ENCODE results near the gene RGS21.

DNA sequence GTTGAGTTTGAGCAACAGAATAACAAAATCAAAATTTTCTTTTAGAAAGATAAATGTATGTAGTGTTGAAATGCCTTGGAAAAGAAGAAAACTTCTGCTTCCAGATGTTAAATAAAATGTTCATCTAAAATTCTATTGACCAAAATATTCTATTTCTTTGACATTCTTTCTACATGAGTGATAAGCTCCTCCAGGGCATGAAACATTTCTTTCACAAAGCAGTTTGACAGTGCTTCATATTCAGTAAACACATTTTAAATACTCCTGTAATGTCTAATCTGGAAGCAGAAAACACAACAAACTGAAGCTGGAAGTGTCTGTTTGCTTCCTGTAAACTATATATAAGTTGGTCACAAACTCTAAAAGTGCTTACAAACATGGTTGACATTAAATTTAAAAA, 61.5 kb downstream of the RGS21 start:
- TF ChIP-seq, protein P1, sequence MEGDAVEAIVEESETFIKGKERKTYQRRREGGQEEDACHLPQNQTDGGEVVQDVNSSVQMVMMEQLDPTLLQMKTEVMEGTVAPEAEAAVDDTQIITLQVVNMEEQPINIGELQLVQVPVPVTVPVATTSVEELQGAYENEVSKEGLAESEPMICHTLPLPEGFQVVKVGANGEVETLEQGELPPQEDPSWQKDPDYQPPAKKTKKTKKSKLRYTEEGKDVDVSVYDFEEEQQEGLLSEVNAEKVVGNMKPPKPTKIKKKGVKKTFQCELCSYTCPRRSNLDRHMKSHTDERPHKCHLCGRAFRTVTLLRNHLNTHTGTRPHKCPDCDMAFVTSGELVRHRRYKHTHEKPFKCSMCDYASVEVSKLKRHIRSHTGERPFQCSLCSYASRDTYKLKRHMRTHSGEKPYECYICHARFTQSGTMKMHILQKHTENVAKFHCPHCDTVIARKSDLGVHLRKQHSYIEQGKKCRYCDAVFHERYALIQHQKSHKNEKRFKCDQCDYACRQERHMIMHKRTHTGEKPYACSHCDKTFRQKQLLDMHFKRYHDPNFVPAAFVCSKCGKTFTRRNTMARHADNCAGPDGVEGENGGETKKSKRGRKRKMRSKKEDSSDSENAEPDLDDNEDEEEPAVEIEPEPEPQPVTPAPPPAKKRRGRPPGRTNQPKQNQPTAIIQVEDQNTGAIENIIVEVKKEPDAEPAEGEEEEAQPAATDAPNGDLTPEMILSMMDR (IDR thresholded peaks at IDR 0.05) = no peak
- no peak for TF ChIP-seq POLR2A (IDR thresholded peaks at IDR 0.05)

All from thyroid gland (tissue), 4 donors.